GM12891 (cell line): ENCODE results near the gene GJC3.
"Not testable (repeated sequence)": the region's sequence is repeated elsewhere in the genome, so short reads cannot be mapped to it uniquely, and the experiment has no call there.

Experiments
- DNase-seq: peaks from one replicate; pipeline ENCODE4 v3.0.0; 2011; ENCODE audit warnings: low spot score; ENCODE audit not compliant: insufficient read length
- FAIRE-seq: peaks from 2 replicates; lab custom pipeline; 2011; peaks lifted over from hg19 to GRCh38; lab: Jason Lieb, UNC
- PAX5 ChIP-seq: IDR thresholded peaks from 2 replicates; pipeline ENCODE4 v1.6.1; 2011; ENCODE audit warnings: low read length, moderate library complexity, mild to moderate bottlenecking; ENCODE audit not compliant: insufficient read depth, severe bottlenecking
- POLR2A ChIP-seq: IDR thresholded peaks from 2 replicates; pipeline ENCODE4 v1.6.1; 2011; ENCODE audit warnings: low read depth, low read length, control low read depth
- POLR2AphosphoS5 ChIP-seq: IDR thresholded peaks from 2 replicates; pipeline ENCODE4 v1.6.1; 2011; ENCODE audit warnings: low read depth, low read length, control low read depth
- POU2F2 ChIP-seq: IDR thresholded peaks from 2 replicates; pipeline ENCODE4 v1.6.1; 2011; ENCODE audit warnings: low read depth, mild to moderate bottlenecking, control low read depth, low read length, moderate library complexity
- SPI1 ChIP-seq: IDR thresholded peaks from 2 replicates; pipeline ENCODE4 v1.6.1; 2011; ENCODE audit warnings: low read depth, low read length, control low read depth
- TAF1 ChIP-seq: IDR thresholded peaks from 2 replicates; pipeline ENCODE4 v1.6.1; 2011; ENCODE audit warnings: low read depth, low read length, control low read depth

Gene GJC3

GRCh38 chr7:99899830-99900519 is 29.4 kb downstream of the GJC3 start:
- no peak for TF ChIP-seq POLR2AphosphoS5
- TF ChIP-seq POU2F2: no peak
- no peak for TF ChIP-seq PAX5
- TF ChIP-seq TAF1: no peak
- FAIRE-seq (no peak), DNase-seq (no peak)

GRCh38 chr7:99898836-99899235 is 30.6 kb downstream of the GJC3 start:
- FAIRE-seq (no peak), DNase-seq (no peak)
- TF ChIP-seq POLR2AphosphoS5 (no peak; the same call in 1 of the 2 replicates), TAF1 (no peak), POU2F2 (no peak), SPI1 (no peak), POLR2A (no peak), PAX5 (no peak)

- no peak for TF ChIP-seq PAX5
- TF ChIP-seq POU2F2: no peak
- no peak for TF ChIP-seq SPI1
- TF ChIP-seq POLR2A: no peak
- TF ChIP-seq TAF1: no peak
- TF ChIP-seq POLR2AphosphoS5: no peak
- no peak for FAIRE-seq
These were observed 31.4 kb downstream of the GJC3 start for GRCh38 chr7:99898023-99898357.

GRCh38 chr7:99897322-99898022 is 31.9 kb downstream of the GJC3 start:
- DNase-seq (no peak), FAIRE-seq (no peak)
- TF ChIP-seq POLR2AphosphoS5: no peak
- TF ChIP-seq SPI1: 0 out of 2 replicates have a peak, but pooled peaks have one; percentile 14

More at GRCh38 chr7:99898023-99898357, 31.4 kb downstream of the GJC3 start:
- DNase-seq: no peak

- TF ChIP-seq POU2F2 (no peak), PAX5 (no peak)
- no peak for FAIRE-seq
- no peak for DNase-seq
These were observed 34.7 kb downstream of the GJC3 start for GRCh38 chr7:99894738-99895137.

GRCh38 chr7:99893280-99893679 is 36.1 kb downstream of the GJC3 start:
- TF ChIP-seq POLR2A (no peak), POLR2AphosphoS5 (no peak), PAX5 (no peak), POU2F2 (no peak), SPI1 (no peak), TAF1 (no peak)
- FAIRE-seq: no peak
- DNase-seq: no peak

GRCh38 chr7:99890348-99890747 is 39.1 kb downstream of the GJC3 start:
- not testable (repeated sequence) for FAIRE-seq, DNase-seq

GRCh38 chr7:99888366-99888765 is 41.1 kb downstream of the GJC3 start:
- FAIRE-seq: not testable (repeated sequence)

GRCh38 chr7:99881370-99881769 is 48.0 kb downstream of the GJC3 start:
- FAIRE-seq: no peak
- no peak for TF ChIP-seq POLR2A
- no peak for TF ChIP-seq SPI1
- TF ChIP-seq PAX5: no peak
- no peak for TF ChIP-seq POLR2AphosphoS5
- no peak for TF ChIP-seq TAF1
- TF ChIP-seq POU2F2: no peak
- no peak for DNase-seq

More at GRCh38 chr7:99888366-99888765, 41.1 kb downstream of the GJC3 start:
- DNase-seq: not testable (repeated sequence)

- DNase-seq (no peak), FAIRE-seq (no peak)
- no peak for TF ChIP-seq TAF1
These were observed 52.5 kb downstream of the GJC3 start, which contains the start of gene OR2AE1 for GRCh38 chr7:99876933-99877332. Gene OR2AE1, minus strand, starts transcription at chr7:99877033. Its CDS starts 0 bp downstream, at chr7:99877033.

- no peak for FAIRE-seq
- TF ChIP-seq POLR2A: no peak
- no peak for TF ChIP-seq TAF1
- no peak for TF ChIP-seq PAX5
- TF ChIP-seq SPI1: peak; percentile 74
- no peak for DNase-seq
These were observed 52.9 kb downstream of the GJC3 start for GRCh38 chr7:99876491-99876890.
